NCI-H2081 (cell line): ENCODE measurements around the gene ARHGEF11.
"Not testable (repeated sequence)": the region's sequence is repeated elsewhere in the genome, so short reads cannot be mapped to it uniquely, and the experiment has no call there.

Source experiments
- DNase-seq, 2 experiments: peaks; one replicate each; lab custom pipeline; 2025; lab: John Stamatoyannopoulos, UW

Gene ARHGEF11, protein sequence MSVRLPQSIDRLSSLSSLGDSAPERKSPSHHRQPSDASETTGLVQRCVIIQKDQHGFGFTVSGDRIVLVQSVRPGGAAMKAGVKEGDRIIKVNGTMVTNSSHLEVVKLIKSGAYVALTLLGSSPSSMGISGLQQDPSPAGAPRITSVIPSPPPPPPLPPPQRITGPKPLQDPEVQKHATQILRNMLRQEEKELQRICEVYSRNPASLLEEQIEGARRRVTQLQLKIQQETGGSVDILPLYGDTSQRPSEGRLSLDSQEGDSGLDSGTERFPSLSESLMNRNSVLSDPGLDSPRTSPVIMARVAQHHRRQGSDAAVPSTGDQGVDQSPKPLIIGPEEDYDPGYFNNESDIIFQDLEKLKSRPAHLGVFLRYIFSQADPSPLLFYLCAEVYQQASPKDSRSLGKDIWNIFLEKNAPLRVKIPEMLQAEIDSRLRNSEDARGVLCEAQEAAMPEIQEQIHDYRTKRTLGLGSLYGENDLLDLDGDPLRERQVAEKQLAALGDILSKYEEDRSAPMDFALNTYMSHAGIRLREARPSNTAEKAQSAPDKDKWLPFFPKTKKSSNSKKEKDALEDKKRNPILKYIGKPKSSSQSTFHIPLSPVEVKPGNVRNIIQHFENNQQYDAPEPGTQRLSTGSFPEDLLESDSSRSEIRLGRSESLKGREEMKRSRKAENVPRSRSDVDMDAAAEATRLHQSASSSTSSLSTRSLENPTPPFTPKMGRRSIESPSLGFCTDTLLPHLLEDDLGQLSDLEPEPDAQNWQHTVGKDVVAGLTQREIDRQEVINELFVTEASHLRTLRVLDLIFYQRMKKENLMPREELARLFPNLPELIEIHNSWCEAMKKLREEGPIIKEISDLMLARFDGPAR (N-terminal part only)

DNA sequence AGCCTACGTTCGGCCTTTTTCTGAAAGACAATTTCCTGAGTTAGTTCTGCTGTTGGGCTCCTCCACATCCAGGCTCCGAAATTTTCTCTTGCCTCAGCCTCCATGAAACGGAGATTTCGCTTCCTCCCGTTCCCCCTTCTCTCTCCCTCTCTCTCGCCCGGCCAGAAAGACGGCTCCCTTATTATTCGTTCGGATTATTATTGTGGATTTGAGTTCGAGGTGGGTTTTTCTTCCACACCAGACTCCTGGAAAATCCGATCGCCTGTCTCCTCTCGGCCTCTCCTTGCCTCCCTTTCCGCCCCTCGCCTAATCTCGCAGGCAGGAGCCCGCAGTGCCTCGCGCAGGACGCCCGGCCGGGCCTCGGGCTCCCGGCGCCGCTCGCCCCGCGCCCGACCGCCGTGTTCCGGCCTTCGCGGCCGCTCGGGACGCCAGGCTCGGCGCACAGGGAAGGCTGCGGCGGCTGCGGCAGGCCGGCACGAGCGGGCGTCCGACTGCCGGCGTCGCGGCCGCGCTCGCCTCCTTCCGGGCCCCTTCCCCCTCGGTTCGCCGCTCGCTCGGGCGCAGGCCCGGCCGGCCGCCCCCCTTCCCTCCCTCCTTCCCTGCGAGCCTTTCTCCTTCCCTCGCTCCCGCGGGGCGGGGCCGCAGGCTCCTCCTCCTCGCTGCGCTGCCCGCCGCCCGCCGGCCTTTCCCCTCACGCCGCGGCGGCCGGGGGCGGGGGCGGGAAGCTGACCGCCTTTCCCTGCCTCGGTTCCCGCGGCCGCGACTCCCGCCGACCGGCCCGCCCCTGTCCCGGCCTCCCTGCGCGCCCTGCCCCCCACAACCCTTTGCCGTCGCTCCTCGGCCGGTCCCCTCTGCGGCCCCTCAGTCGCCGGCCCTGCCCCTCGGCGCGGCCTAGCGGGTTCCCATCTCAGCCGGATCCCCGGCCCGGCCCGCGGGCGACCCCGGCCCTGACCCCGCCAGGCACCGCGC lies at the start of gene ARHGEF11:
ARHGEF11 (minus strand) TSS at position 493 of the 969 bp plus-strand sequence. CDS start 1,412 bp downstream, outside the sequence.
- peak; percentile 89 to 91 for DNase-seq

DNA sequence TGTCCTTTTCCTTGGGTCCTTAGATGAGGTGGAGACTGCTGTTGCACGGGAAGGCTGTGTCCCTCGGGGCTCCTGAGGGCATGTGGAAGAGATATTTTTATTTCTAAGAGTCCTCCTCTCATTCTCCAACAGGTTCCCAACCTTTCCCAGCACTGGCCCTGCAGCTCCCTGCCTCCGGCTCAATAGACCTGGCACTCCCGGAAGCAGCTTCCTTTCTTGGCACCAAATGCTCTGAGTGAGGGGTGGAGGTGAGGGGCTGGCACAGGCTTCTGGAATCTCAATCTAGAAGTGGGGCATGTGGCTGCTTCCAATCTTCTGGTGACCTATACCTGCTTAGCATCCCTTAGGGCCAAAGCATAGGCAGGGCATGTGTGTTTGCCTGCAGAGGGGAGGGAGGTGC lies 49.5 kb upstream of the ARHGEF11 start:
- DNase-seq, result no peak

DNA sequence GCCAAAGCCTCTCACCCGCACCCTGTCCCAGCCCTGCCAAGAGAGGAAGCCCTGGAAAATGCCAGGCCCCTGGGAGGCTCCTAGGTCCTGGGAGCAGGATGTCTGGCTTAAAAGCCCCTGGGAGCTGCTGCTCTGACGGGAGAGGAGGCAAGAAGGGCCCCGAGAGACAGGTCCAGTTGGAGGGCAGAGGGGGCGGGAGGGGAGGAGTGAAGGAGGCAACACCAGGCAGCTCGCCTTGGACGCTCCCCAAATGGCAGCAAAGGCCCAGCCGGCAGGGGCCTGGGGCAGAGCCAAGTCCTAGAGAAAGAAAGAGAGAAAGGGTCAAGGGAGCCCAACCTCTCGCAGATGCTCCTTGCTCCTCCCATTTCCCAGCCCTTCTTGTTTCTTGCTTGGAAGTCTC lies 47.3 kb upstream of the ARHGEF11 start:
- DNase-seq, result no peak

DNA sequence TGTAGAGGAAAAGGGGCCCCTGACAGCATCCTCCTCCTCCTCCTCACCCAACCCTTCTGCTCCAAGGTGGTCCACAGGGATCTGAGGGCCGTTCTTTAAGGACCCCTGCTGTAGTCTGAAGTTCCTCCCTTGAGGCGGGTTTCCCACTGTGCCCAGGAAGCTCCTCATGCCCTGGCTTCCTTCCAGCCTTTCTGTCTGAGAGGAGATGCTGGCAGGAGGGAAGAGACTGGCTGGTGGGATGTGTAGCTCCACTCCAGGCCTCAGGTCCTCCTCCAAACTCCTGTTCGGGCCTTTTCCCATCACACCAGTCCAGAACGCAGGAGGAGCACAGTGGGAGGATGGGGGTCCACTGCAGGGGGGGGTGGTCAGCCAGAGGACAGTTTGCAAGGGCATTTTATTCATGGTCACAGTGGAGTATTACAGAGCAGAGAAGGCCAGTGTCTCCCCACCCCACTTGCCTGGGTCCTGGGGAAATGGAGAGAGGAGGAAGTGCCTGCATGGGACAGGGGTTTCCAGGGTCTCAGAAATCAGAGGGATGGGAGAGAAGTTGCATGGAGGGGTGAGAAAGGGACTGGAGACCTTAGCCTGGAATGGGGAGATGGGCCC lies 46.2 kb upstream of the ARHGEF11 start:
- no peak for DNase-seq

DNA sequence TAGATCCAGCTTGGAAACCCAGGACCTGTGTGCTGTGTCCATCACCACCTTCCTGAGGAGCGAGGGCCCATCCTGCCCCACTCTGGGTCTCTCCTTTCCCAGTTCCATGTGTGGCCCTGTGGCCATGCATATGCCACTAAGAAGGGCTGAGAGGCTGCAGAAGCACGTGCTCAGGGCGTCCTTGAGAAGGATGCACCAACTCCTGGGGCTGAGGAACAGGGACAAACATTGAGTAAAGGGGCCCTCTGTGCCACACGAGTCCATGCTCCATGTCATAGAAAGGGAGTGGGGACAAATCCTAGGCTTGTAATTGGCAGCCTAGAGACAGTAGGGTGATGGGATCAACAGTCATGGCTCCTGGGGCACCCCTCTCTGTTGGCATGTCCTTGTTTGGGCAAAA lies 45.6 kb upstream of the ARHGEF11 start:
- DNase-seq, result no peak

DNA sequence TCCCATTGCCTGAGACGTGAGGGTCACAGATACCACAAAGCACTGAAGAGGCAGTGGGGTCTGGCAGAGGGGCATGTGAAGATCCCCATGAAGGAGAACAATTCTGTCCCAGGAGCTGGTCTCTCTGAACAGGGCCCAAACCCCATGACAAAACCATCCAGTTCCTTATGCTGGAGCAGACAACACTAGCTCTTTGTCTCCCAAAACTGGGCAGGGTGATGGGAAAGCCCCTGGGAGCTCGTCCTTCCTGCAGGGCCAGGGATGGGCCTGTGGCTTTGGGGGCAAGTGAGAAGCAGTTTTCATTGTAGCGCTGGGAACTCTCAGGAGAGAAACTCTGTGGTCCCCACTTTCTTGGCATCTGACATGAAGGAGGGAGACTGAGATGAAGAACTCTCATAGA lies 45.2 kb upstream of the ARHGEF11 start:
- no peak for DNase-seq

DNA sequence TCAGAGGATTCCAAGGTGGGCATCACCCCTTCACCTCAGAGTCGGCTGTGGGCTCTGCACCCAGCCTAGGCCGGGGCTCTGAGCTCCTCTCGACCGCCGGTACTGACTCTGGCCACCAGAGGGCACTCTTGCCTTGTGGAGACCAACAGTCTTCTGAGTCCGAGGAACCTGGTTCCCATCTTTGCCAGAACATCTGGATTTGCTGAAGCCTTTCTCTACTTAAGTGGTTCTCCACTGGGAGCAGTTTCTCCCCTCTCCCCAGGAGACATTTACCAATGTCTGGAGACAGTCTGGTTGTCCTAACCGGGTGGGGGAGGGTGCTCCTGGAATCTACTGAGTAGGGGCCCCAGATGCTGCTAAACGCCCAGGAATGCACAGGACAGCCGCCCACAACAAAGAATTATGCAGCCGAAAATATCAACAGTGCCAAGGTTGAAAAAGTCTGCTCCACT lies 44.7 kb upstream of the ARHGEF11 start:
- peak; percentile 77 to 87 for DNase-seq

DNA sequence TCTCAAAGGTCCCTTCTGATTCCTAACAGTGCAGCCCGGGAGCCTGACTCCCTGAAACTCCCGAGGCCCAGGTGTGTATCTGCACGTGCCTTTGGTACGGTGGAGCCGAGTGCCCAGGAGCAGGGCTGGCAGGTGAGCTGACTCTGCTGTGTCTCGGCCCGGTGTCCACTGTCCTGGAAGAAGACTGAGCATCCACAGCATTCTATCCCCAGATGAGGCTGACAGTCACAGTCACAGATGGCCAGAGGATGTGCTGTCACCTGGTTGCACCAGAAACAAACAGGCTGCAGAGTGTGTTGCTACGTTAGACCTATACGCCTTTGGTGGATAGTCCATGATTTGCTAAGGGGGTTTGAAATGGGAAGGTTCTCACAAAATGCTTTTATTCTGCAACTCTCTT lies 44.2 kb upstream of the ARHGEF11 start:
- DNase-seq, result no peak

DNA sequence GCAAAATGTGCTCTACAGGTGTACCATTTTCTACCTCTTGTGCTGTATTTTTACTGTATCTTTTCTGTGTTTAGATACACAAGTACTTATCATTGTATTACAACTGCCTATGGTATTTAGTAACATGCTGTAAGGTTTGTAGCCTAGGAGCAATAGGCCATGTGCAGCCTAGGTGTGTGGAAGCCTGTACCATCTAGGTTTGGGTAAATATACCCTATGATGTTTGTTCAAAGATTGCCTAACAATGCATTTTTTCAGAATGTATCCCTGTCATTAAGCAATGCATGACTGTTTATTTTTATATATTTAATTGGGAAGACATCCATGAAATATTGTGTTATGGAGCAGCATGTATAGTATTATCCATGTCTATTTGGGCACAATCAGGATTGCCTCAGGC lies 43.1 kb upstream of the ARHGEF11 start:
- no peak for DNase-seq

DNA sequence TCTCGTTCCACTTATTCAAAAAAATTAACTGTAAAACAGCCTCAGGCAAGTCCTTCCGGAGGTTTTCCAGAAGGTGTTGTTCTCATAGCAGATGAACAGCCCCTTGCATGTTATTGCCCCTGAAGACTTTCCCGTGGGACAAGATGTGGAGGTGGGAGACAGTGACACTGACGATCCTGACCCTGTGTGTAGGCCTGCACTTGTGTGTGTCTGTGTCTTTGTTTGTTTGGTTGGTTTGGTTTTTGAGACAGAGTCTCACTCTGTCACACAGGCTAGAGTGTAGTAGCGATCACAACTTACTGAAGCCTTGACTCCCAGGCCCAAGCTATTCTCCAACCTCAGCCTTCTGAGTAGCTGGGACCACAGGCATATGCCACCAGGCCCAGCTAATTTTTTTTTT lies 41.5 kb upstream of the ARHGEF11 start:
- DNase-seq, result no peak

DNA sequence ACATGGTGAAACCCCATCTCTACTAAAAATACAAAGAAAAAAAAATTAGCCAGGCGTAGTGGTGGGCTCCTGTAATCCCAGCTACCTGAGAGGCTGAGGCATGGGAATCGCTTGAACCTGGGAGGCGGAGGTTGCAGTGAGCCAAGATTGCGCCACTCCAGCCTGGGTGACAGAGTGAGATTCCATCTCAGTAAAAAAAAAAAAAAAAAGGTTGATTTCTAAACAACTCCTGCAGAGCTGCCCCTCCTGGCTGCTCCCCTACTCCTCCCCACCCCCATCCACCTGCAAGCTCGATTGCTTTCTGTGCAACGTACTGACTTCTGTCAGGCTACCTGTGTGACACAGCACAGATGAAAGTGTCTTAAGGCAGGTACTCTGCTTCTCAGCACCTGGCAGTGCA lies 40.8 kb upstream of the ARHGEF11 start:
- no peak for DNase-seq

DNA sequence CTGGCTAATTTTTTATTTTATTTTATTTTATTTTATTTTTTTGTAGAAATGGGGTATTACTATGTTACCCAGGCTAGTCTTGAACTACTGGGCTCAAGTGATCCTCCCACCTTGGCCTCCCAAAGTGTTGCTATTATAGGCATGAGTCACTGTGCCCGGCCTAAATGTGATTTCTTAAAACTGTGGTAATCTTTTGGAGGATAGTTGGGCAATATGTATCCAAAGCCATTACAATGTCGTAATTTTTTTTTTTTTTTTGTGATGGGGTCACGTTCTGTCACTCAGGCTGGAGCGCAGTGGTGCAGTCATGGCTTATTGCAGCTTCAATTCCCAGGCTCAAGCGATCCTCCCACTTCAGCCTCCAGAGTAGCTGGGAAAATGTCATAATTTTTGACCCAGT lies 39.9 kb upstream of the ARHGEF11 start:
- no peak for DNase-seq

DNA sequence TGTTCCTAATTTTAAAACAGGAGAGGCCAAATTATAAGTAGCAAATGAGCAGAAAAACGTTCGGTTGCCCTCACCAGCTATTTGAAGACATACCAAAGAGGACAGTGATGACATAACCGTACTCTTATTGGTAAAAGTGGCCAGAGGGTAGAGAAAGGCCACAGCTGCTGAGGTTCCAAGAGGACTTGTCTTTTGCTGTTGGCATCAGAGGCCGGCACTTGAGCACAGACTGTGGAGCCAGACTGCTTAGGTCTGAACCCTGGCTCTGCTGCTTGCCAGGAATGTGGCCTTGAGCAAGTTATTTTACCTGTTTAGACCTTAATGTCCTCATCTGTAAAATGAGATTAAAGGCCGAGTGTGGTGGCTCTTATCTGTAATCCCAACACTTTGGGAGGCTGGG lies 39.2 kb upstream of the ARHGEF11 start:
- DNase-seq, result no peak

DNA sequence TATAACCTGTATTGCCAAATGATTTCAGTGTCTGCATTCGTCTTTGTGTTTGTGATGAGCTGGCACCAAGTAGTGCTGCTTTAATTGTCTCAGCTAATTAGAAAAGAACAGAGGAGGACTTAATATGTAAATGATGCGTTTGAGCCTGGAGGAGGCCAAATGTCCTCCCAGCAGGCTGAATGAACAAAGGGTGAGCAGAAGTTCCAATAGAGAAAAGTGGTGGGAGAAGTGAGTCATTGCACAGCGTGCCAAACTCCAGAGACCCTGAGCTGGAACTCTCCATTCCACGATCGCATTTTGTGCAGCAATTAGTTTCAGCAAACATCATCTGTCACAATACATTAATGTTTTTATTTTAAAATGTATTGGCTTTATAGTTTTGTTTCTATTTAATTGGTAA lies 36.2 kb upstream of the ARHGEF11 start:
- DNase-seq, result no peak

DNA sequence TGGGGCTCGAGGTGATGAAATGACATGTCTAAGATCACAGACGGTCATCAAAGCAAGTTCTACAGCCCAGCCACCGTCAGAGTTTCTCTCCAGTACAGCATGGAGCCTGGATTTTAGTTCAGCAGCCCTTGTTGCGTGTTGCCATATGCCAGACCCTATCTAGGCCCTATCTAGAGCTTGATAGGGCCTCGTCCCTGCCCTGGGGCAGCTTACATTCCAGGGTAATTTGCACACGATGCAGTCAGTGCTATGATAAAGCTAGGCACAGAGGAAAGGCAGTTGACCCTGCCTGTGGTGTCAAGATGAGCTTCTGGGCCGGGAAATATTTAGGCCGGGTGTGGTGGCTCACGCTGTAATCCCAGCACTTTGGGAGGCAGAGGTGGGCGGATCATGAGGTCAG lies 35.2 kb upstream of the ARHGEF11 start:
- no peak for DNase-seq

DNA sequence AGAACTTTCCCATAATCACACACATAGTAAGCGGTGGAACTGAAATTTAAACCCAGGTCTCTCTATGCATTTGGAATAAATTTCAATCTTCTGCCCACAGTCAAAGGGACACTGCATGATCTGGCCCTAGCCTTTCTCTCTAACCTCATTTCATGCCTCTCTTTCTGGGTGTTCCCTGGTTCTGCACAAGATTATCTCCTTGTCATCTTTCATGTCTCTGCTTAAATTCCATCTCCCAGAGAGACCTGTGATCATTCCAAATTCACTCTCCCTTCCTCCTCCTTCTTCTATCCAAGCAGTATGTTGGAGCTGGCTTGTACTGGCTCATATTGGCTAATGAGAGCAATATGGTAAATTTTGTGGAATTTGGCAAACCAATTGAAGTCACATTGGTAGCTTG lies 31.9 kb upstream of the ARHGEF11 start:
- DNase-seq, result no peak

DNA sequence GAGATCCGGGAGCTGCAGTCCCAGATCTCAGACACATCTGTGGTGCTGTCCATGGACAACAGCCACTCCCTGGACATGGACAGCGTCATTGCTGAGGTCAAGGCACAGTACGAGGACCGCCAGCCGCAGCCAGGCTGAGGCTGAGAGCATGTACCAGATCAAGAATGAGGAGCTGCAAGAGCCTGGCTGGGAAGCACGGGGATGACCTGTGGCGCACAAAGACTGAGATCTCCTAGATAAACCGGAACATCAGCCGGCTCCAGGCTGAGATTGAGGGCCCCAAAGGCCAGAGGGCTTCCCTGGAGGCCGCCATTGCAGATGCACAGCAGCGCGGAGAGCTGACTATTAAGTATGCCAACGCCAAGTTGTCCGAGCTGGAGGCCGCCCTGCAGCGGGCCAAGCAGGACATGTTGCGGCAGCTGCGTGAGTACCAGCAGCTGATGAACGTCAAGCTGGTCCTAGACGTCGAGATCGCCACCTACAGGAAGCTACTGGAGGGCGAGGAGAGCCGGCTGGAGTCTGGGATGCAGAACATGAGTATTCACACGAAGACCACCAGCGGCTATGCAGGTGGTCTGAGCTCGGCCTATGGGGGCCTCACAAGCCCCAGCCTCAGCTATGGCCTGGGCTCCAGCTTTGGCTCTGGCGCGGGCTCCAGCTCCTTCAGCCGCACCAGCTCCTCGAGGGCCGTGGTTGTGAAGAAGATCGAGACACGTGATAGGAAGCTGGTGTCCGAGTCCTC lies 28.6 kb upstream of the ARHGEF11 start:
- DNase-seq, result peak in 1 of 2 experiments; percentile 17

DNA sequence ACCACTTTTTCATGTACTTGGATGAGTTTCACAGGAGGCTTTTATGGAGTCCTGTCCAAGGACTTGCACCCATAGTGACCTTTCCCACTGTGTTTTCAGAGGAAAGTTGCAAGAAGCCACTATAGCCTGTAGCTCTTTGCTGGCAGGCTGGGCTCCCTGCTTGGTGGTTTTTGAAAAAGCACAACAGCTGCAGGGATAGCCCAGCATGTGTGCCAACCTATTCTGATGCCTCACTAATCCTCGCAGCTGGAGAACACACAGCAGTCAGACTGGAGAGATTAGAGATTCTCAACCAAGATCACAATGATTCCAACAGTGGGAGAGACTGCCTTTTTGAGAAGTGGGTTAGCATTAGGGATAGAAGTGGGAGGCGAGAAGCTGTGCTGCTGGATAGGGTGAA lies 24.1 kb upstream of the ARHGEF11 start:
- no peak for DNase-seq

DNA sequence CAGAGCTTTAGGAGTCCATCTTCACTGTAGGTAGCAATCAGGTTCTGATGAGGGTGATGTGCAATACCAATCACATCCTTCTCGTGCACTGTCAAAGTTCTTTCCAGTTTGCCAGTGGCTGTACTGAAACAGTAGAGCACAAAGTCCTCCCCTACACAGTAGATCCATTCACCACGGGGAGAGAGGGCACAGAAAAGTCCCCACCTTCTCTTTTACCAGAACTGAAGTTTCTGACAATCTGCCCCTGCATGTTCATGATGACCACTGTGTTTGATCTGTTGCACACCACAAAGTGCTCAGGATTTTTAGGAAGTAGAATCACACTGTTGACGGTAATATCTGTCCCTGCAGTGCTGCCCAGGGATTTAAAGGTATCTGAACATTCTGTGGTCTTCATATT lies 13.7 kb upstream of the ARHGEF11 start:
- not testable (repeated sequence) for DNase-seq

DNA sequence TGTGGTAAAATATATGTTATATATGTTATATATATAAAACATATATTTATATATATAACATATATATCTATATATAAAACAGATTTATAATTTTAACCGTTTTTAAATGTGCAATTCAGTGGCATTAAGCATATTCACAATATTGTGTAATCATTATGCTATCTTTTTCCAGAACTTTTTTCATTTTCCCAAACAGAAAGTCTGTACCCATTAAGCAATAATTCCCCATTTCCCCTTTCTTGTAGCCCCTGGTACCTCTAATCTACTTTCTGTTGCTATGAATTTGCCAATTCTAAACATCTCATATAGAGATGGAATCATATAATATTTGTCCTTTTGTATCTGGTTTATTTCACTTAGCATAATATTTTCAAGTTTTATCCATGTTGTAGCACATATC lies 10.7 kb upstream of the ARHGEF11 start:
- DNase-seq, result no peak

DNA sequence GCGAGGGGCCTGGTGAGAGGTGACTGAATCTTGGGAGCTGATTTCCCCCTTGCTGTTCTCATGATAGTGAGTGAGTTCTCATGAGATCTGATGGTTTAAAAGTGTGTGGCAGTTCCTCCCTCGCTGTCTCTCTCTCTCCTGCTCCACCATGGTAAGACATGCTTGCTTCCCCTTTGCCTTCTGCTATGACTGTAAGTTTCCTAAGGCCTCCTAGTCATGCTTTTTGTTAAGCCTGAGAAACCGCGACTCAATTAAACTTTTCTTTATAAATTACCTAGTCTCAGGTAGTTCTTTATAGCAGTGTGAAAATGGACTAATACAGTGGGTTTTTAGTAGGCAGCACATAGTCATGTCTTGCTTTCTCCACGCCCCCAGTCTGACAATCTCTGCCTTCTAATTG lies 10.2 kb upstream of the ARHGEF11 start:
- not testable (repeated sequence) for DNase-seq
